GM12801 (cell line): Measurements from ENCODE around the gene IKZF2.

Experiments used
- CTCF ChIP-seq: IDR thresholded peaks from one replicate; pipeline ENCODE4 v1.5.1; 2011; ENCODE audit warnings: control low read depth; ENCODE audit not compliant: insufficient read length; ENCODE audit errors: extremely low read depth

IKZF2 gene

GRCh38 chr2:213164263-213164662, 12.9 kb upstream of the IKZF2 start:
- no peak for TF ChIP-seq CTCF

- TF ChIP-seq CTCF: no peak
These were observed 11.2 kb upstream of the IKZF2 start for GRCh38 chr2:213162516-213163118.

- TF ChIP-seq CTCF: no peak
These were observed 10.5 kb upstream of the IKZF2 start for GRCh38 chr2:213161759-213162515.

DNA sequence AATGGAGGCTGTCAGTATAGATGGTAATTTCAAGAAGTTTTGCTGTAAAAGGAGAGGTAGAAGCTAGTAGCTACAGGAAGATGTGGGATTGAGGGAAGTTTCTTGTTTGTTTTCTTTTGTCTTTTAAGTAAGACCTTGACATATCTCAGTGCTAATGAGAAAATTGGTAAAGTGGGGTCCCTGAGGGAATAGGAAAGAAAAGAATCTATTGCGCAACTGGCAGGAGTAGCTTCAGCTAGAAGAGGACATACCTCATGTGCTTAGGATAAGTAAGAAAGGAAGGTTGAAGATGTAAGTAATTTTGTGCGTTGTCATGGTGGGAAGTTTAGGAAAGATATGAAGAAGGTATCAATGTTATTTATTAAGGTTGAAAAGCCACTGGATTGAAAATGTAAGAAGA, 8.4 kb upstream of the IKZF2 start:
- no peak for TF ChIP-seq CTCF

DNA sequence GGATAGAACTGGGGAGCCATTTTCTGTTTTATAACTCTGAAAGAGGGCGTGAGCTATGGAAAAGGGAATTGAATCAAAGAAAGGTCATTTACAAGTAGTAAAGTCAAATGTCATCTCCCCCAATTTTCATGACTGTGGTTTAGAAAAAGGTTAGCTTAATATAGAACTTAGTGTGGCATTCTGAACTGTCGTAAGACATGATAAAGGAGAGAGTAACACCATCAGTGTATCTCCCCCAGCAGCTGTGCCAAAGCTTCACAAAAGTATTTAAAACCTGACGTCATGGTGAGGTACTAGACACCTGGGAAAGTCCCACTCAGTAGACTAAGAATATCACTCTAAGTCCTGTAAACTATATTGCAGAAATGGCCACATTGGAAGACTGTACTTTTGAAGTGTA, 5.8 kb upstream of the IKZF2 start:
- TF ChIP-seq CTCF: no peak

GRCh38 chr2:213156717-213157116, 5.3 kb upstream of the IKZF2 start:
- TF ChIP-seq CTCF: no peak

DNA sequence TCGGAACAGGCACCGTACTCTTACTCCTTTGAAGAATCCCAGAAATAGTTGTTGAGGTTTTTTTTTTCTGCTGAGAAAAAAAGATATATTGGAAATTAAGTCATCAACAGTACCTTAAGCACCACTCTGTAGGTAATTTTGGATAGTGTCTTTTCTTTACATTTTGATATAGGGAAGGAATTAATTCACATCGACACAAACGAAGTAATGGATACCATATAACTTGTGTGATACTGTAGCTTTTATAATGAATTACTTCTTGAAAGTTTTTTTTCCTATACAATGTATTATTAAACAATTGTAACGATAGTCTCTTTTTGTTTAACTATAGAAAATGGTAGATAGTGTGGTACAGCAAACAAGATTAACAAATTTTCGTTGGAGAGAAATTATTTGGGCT, 1.5 kb upstream of the IKZF2 start:
- no peak for TF ChIP-seq CTCF
